Fibroblast of upper back skin (primary cell): ENCODE results near the gene STKLD1.
"Not testable (repeated sequence)": the region's sequence is repeated elsewhere in the genome, so short reads cannot be mapped to it uniquely, and the experiment has no call there.

Source experiments
- DNase-seq: peaks from one replicate; pipeline ENCODE4 v3.0.0-alpha.2; 2013

STKLD1 gene

GRCh38 chr9:133449760-133450159 is 73.6 kb downstream of the STKLD1 start:
- DNase-seq, result no peak

- not testable (repeated sequence) for DNase-seq
Observed at GRCh38 chr9:133451865-133452264, 75.7 kb downstream of the STKLD1 start.

- no peak for DNase-seq
Observed at GRCh38 chr9:133452562-133452961, 76.4 kb downstream of the STKLD1 start.

GRCh38 chr9:133453651-133454050 is 77.5 kb downstream of the STKLD1 start:
- DNase-seq, result no peak

GRCh38 chr9:133454325-133454724 is 78.2 kb downstream of the STKLD1 start:
- no peak for DNase-seq

- no peak for DNase-seq
Observed at GRCh38 chr9:133454943-133455673, 78.9 kb downstream of the STKLD1 start.
